ENCODE data around the gene TSPAN4. TPM values are rescaled to one million over a fixed set of nuclear protein-coding genes. Genes with fewer than 3 reads are reported as not detected.

TSPAN4 gene
- total RNA-seq, 1 donor from 2014 or later, result 175 TPM

DNA sequence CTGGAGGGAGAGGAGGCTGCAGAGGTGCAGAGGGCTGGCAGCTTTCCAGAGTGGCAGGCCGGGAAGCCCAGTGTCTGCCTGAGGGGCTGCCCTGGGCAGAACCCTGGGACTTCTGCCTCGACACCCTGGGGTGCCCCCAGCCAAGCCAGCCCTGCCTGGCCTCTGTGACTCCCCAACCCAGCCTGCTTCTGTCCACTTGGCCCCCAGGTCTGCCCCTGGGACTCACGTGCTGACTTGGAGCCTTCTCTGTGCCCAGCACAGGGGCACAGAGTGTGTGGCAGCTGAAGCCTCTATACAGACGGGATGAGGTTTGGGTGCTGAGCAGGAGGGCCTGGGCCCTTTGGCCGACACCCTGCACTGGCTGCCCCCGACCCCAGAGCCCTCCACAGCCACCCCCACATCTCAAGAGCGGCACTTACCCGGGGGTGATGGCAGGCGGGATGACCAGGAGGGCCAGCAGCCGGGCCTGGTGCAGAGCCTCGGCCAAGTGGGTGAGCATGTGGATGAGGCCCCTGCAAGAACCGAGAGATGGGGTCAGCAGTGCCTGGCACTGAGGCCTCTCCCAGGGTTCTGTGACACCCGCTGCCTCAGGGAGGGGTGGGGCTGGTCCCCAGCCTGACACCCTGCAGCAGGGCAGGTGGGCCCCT is 50.5 kb downstream of the TSPAN4 start:
- no peaks in the 10 kb centered on the region for H3K27me3 Mint-ChIP-seq (ENCODE audit: unreplicated experiment)
- H3K4me3 Mint-ChIP-seq (ENCODE audit: unreplicated experiment), result no peak overlapping the region
- H3K27ac Mint-ChIP-seq (ENCODE audit: unreplicated experiment), result no peak overlapping the region
- no peak for TF ChIP-seq CTCF (IDR thresholded peaks at IDR 0.05)
- no peaks in the 10 kb centered on the region for H3K9me3 Mint-ChIP-seq (ENCODE audit: unreplicated experiment)
- peaks cover 1% of the 10 kb centered on the region for H3K4me1 Mint-ChIP-seq (ENCODE audit: unreplicated experiment)
- H3K36me3 Mint-ChIP-seq (ENCODE audit: unreplicated experiment), result peaks cover 2% of the 10 kb centered on the region
- DNase-seq (ENCODE audit: extremely low spot score, unreplicated experiment), result no peak

DNA sequence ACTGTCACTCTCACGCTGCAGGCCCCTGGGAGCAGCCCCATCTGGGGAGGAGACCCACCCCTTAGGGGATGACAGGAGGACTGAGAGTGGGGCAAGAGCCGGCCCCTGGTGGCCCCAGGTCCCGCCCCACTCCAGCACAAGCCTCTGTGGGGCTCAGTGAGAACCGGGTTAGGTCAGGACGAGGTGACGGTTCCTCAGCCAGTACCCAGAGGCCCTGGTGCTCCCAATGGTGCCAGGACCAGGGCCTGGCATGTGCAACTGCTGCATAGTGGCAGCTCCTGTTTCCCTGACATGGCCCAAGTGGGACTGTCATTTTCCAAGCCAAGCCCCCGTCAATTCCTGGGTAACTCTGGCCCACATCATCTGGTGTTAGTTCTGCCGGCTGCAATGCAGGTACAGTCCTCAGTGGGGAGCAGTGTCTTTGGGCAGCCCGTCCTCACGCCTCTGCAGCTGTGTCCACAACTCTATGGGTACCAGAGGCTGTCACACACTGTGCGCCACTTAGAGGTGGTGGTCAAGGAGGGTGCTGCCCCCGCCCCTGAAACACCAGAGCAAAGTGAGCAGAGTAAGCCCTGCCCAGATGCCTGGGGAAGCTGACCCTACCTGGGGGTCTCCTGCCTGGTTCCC is 52.0 kb downstream of the TSPAN4 start:
- Mint-ChIP-seq H3K27me3 (ENCODE audit: unreplicated experiment) (no peaks in the 10 kb centered on the region), H3K9me3 (ENCODE audit: unreplicated experiment) (no peaks in the 10 kb centered on the region), H3K4me1 (ENCODE audit: unreplicated experiment) (peaks cover 1% of the 10 kb centered on the region), H3K27ac (ENCODE audit: unreplicated experiment) (no peak overlapping the region), H3K36me3 (ENCODE audit: unreplicated experiment) (peaks cover 5% of the 10 kb centered on the region), H3K4me3 (ENCODE audit: unreplicated experiment) (no peak overlapping the region)
- no peak for DNase-seq (ENCODE audit: extremely low spot score, unreplicated experiment)
- no peak for TF ChIP-seq CTCF (IDR thresholded peaks at IDR 0.05)

GRCh38 chr11:895331-896110 is 52.9 kb downstream of the TSPAN4 start:
- Mint-ChIP-seq H3K9me3 (ENCODE audit: unreplicated experiment) (no peaks in the 10 kb centered on the region), H3K27ac (ENCODE audit: unreplicated experiment) (no peak overlapping the region), H3K4me1 (ENCODE audit: unreplicated experiment) (peaks cover 1% of the 10 kb centered on the region), H3K4me3 (ENCODE audit: unreplicated experiment) (no peak overlapping the region), H3K27me3 (ENCODE audit: unreplicated experiment) (no peaks in the 10 kb centered on the region), H3K36me3 (ENCODE audit: unreplicated experiment) (peaks cover 8% of the 10 kb centered on the region)
- no peak for TF ChIP-seq CTCF (IDR thresholded peaks at IDR 0.05)
- DNase-seq (ENCODE audit: extremely low spot score, unreplicated experiment), result no peak

DNA sequence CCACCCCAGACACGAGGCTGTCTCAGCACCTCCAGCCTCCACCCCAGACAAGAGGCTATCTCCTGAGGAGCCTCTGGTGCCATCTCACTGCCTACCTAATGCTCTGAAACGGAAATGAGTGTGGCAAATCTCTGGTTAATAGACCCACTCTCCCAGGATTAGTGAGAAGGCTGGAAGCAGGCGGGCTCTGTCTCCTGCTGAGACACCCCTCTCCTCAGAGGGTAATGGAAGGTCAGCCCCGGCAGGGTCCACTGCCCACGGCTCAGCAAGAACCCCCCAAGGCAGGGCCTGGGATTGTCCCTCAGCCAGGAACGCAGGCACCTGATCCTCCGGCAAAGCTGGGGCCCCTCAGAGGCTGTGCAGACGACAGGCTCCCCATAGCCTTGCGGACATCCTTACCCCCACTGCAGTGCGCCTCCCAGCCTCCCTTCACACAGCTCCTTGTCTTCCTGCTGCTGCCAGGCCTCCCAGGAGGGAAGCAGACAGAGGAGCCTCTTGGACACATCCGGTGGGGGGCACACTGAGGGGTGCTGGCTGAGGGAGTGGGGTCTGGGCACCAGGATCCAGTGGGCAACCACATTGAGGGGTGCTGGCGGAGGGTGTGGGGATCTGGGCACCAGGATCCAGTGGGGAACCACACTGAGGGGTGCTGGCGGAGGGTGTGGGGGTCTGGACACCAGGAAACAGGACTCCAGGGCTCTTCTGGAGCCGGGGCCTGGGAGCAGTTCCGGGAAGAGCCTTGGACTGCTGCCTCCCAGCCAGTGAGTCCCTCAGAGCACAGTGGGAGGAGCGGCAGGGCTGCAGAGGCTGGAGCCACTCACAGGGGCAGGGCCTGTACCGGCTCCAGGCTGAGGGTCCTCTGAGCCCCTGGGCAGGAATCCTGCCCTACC is 54.8 kb downstream of the TSPAN4 start:
- H3K4me3 Mint-ChIP-seq (ENCODE audit: unreplicated experiment), result no peak overlapping the region
- no peak overlapping the region for H3K27ac Mint-ChIP-seq (ENCODE audit: unreplicated experiment)
- peaks cover 17% of the 10 kb centered on the region for H3K36me3 Mint-ChIP-seq (ENCODE audit: unreplicated experiment)
- H3K27me3 Mint-ChIP-seq (ENCODE audit: unreplicated experiment), result no peaks in the 10 kb centered on the region
- DNase-seq (ENCODE audit: extremely low spot score, unreplicated experiment), result no peak
- peaks cover 1% of the 10 kb centered on the region for H3K4me1 Mint-ChIP-seq (ENCODE audit: unreplicated experiment)
- TF ChIP-seq CTCF (IDR thresholded peaks at IDR 0.05), result no peak
- H3K9me3 Mint-ChIP-seq (ENCODE audit: unreplicated experiment), result no peaks in the 10 kb centered on the region
